SK-N-SH treated with all-trans-retinoic acid at 6 μM for 48 hours (cell line): ENCODE measurements around the gene ZFHX2.

Experiments used
- CREB5 ChIP-seq: fragments of 250-450 bp; sonication (Bioruptor Pico); IDR thresholded peaks from 2 replicates; pipeline ENCODE4 v1.5.1; 2020; ENCODE audit warnings: low read depth, mild to moderate bottlenecking, moderate library complexity
- PATZ1 ChIP-seq: fragments of 250-450 bp; sonication (Bioruptor Pico); IDR thresholded peaks from 2 replicates; pipeline ENCODE4 v1.8.0; 2020; ENCODE audit warnings: mild to moderate bottlenecking, moderate library complexity, borderline replicate concordance
- POU6F1 ChIP-seq: fragments of 250-450 bp; sonication (Bioruptor Pico); IDR thresholded peaks from 2 replicates; pipeline ENCODE4 v1.8.0; 2021; ENCODE audit warnings: low read depth, mild to moderate bottlenecking, moderate library complexity, borderline replicate concordance
- RARB ChIP-seq: fragments of 250-450 bp; sonication (Bioruptor Pico); IDR thresholded peaks from 2 replicates; pipeline ENCODE4 v1.8.0; 2021; ENCODE audit warnings: mild to moderate bottlenecking, moderate library complexity
- TCF4 ChIP-seq: fragments of 250-450 bp; sonication (Bioruptor Pico); IDR thresholded peaks from 2 replicates; pipeline ENCODE4 v1.8.0; 2021; ENCODE audit warnings: mild to moderate bottlenecking, moderate library complexity, borderline replicate concordance
- ZFP30 ChIP-seq: fragments of 450-650 bp; formaldehyde crosslinking; IDR thresholded peaks from 2 replicates; pipeline ENCODE4 v1.5.0; 2022; ENCODE audit warnings: mild to moderate bottlenecking, moderate library complexity
- ZNF565 ChIP-seq: fragments of 450-650 bp; formaldehyde crosslinking; conservative IDR thresholded peaks from 2 replicates; pipeline ENCODE4 v1.5.0; 2020; ENCODE audit warnings: low read depth, mild to moderate bottlenecking, moderate library complexity
- ZNF70 ChIP-seq: fragments of 450-650 bp; formaldehyde crosslinking; IDR thresholded peaks from 2 replicates; pipeline ENCODE4 v1.5.0; 2020; ENCODE audit warnings: mild to moderate bottlenecking, moderate library complexity

GRCh38 chr14:23559010-23559925 is 7.7 kb upstream of the ZFHX2 start:
- TF ChIP-seq ZFP30 (no peak), ZNF70 (CRISPR knock-in tag) (no peak), RARB (CRISPR knock-in tag) (no peak), POU6F1 (CRISPR knock-in tag) (no peak), CREB5 (CRISPR knock-in tag) (no peak), PATZ1 (no peak), TCF4 (CRISPR knock-in tag) (no peak), ZNF565 (no peak)
